HG02938 (cell line): ENCODE data around the gene CREBL2.
A peak's percentile ranks its signal among the peaks of the same experiment; 100 is the strongest.
"Not testable (repeated sequence)": the region's sequence is repeated elsewhere in the genome, so short reads cannot be mapped to it uniquely, and the experiment has no call there.

Experiments used
- ATAC-seq: cut with Tn5 transposase; IDR thresholded peaks from one replicate; pipeline ENCODE4 v1.9.1; 2021; ENCODE audit warnings: mild to moderate bottlenecking, moderate library complexity; ENCODE audit not compliant: unreplicated experiment

Gene CREBL2

DNA sequence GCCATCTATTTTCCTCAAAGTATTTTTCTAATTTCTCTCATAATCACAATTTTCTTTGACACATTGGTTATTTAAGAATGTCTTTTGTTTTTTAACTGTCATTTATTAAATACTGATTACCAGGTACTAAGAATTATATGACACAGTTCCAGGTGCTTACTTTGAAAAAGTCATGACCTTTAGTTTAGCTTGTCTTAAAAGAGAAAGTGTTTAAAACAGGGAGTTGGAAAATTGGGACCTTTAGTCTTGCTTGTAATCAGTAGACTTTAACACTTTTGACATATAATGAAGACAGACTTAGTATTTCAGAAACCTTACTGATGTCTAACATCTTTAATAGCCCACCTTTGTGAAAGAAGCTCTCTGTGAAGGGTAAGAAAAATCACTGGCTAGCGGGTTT, 19.2 kb downstream of the CREBL2 start:
- ATAC-seq: no peak

DNA sequence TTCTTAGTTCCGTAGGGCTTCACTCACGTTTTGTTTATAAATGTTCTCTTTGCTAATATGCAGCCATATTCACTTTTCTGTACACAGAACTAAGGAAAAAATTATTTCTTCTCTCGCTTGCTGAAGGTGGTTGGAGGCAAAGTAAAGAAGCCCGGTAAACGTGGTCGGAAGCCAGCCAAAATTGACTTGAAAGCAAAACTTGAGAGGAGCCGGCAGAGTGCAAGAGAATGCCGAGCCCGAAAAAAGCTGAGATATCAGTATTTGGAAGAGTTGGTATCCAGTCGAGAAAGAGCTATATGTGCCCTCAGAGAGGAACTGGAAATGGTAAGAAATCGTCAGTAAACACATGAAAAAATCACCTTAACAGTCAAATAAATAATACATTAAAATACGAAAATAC, 24.0 kb downstream of the CREBL2 start:
- no peak for ATAC-seq

- peak; percentile 70 for ATAC-seq
These were observed 25.0 kb downstream of the CREBL2 start for GRCh38 chr12:12636641-12637040.

- not testable (repeated sequence) for ATAC-seq
These were observed 28.3 kb downstream of the CREBL2 start for GRCh38 chr12:12639995-12640394.

GRCh38 chr12:12641650-12642049, 30.0 kb downstream of the CREBL2 start:
- ATAC-seq: no peak

DNA sequence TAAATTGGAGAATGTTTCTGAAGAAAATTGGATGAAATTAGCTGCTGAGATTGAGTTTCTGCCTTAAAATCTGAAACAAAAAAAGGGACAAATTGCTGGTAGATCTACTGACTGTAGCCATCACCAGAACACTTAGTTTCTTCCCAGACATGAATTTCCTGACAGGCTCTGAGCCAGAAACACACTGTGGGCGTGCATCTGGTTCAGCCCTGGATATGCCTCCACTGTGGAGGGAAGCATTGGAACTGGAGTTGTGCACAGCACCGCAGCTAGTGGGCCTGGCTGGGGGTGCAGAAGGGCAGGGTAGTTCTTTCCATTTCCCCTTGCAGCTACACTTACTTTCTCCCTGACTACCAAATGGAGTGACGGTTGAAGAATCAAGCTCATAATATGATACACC, 31.2 kb downstream of the CREBL2 start:
- no peak for ATAC-seq

GRCh38 chr12:12645485-12645884, 33.8 kb downstream of the CREBL2 start:
- no peak for ATAC-seq

DNA sequence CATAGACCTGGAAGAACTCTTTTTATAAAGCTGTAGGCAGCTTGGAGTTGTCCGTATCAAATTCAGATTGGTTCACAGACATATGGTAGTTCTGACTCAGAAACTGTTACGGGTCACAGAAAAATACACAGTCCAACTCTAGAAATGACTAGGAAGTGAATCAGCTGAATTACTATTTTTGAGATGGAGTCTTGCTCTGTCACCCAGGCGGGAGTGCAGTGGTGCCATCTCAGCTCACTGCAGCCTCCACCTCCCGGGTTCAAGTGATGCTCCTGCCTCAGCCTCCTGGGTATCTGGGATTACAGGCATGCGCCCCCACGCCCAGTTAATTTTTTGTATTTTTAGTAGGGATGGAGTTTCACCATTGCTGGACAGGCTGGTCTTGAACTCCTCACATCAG, 34.3 kb downstream of the CREBL2 start:
- ATAC-seq: peak; percentile 79

- ATAC-seq: no peak
These were observed 34.9 kb downstream of the CREBL2 start for GRCh38 chr12:12646483-12647072.

- ATAC-seq: no peak
These were observed 36.6 kb downstream of the CREBL2 start for GRCh38 chr12:12648284-12648683.

- ATAC-seq: no peak
These were observed 37.4 kb downstream of the CREBL2 start for GRCh38 chr12:12648951-12649650.

- no peak for ATAC-seq
These were observed 40.1 kb downstream of the CREBL2 start for GRCh38 chr12:12651752-12652151.

DNA sequence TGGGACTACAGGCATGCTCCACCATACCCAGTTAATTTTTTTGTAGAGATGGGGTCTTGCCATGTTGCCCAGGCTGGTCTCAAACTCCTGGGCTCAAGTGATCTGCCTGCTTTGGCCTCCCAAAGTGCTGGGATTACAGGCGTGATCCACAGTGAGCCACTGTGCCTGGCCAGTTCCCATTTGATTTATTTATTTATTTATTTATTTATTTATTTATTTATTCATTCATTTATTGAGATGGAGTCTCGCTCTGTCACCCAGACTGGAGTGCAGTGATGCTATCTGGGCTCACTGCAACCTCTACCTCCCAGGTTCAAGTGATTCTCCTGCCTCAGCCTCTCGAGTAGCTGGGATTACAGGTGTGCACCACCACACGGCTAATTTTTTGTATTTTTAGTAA, 41.0 kb downstream of the CREBL2 start:
- not testable (repeated sequence) for ATAC-seq

- no peak for ATAC-seq
These were observed 42.2 kb downstream of the CREBL2 start for GRCh38 chr12:12653922-12654321.

- ATAC-seq: no peak
These were observed 43.2 kb downstream of the CREBL2 start for GRCh38 chr12:12654691-12655460.

DNA sequence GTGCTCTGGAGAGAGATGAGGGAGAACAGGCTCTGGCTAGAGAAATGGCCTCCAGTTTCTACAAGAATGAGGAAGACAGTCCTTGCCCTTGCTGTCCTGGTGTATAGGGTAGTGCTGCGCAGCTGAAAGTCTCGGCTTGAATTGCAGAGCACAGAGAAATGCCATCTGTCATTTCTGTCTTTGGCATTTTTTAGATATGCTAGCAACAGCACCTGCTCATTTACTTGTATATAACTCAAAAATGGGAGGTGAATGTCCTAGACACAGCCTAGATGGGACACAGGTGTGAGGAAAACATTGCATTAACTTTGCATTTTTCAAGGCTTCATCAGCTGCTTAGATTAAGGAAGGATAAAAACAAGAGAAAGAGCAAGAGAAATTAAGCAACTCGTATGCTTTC, 48.5 kb downstream of the CREBL2 start:
- ATAC-seq: no peak

- ATAC-seq: no peak
These were observed 49.6 kb downstream of the CREBL2 start for GRCh38 chr12:12661086-12661856.

- no peak for ATAC-seq
These were observed 52.1 kb downstream of the CREBL2 start for GRCh38 chr12:12663644-12664294.

DNA sequence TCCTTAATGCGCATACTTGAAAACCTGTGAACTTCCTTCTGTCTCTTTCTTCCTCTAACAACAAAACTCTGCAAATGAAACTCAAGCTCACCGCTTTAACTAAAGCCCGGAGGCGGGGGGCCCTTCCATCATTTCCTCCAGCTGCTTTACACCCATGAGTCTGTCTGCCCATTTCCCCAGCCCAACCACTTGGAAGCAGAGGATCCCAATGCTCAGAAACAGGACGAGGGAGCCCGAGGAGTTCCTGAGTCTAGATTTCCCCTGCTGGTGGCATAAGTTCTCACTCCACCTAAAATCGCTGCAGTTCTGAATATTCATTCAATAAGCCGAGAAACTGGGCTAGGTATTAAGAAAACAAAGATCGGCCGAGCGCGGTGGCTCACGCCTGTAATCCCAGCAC, 53.5 kb downstream of the CREBL2 start:
- ATAC-seq: no peak

- ATAC-seq: no peak
These were observed 56.3 kb downstream of the CREBL2 start for GRCh38 chr12:12668005-12668404.

- ATAC-seq: no peak
These were observed 57.3 kb downstream of the CREBL2 start for GRCh38 chr12:12669020-12669419.
